Measurements from ENCODE around the gene ADD2. TPM values are rescaled to one million over a fixed set of nuclear protein-coding genes. Genes with fewer than 3 reads are reported as not detected.

ADD2 gene
- total and polyA plus RNA-seq, 2 experiments from 2014 or later = 4.7 to 40.0 TPM

DNA sequence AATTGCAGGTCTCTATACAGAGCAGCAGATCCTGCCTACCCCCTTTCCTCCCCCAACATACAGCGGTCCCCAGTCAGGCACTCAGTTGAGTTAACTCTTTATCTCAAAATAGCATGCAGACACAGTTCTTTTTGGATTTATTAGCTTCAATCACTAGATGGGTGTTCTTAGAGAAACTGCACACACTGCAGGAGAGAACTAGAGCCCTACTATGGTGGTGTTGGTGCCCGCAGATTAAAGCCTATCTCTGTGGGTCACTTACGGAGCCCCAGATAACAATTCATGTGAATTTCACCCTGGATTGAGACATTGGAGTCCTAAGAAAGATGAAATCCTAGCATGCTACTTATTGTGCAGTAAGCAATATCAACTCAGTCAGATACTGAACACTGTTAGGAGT lies 11.9 kb downstream of the ADD2 start:
- H3K4me3 ChIP-seq = no peak overlapping the region
- no peaks in the 10 kb centered on the region for H3K27me3 ChIP-seq
- no peaks in the 10 kb centered on the region for H3K9me3 ChIP-seq (ENCODE audit: low read depth)
- H3K4me1 ChIP-seq (ENCODE audit: low read depth) = peaks cover 15% of the 10 kb centered on the region
- H3K36me3 ChIP-seq = no peaks in the 10 kb centered on the region
- no peak for DNase-seq (ENCODE audit: low read depth in 1 of 2, low spot score in 1 of 2)
- no peak overlapping the region for H3K27ac ChIP-seq
- TF ChIP-seq, protein P1, sequence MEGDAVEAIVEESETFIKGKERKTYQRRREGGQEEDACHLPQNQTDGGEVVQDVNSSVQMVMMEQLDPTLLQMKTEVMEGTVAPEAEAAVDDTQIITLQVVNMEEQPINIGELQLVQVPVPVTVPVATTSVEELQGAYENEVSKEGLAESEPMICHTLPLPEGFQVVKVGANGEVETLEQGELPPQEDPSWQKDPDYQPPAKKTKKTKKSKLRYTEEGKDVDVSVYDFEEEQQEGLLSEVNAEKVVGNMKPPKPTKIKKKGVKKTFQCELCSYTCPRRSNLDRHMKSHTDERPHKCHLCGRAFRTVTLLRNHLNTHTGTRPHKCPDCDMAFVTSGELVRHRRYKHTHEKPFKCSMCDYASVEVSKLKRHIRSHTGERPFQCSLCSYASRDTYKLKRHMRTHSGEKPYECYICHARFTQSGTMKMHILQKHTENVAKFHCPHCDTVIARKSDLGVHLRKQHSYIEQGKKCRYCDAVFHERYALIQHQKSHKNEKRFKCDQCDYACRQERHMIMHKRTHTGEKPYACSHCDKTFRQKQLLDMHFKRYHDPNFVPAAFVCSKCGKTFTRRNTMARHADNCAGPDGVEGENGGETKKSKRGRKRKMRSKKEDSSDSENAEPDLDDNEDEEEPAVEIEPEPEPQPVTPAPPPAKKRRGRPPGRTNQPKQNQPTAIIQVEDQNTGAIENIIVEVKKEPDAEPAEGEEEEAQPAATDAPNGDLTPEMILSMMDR (IDR thresholded peaks at IDR 0.05; ENCODE audit: low read depth, low read length) = no peak

DNA sequence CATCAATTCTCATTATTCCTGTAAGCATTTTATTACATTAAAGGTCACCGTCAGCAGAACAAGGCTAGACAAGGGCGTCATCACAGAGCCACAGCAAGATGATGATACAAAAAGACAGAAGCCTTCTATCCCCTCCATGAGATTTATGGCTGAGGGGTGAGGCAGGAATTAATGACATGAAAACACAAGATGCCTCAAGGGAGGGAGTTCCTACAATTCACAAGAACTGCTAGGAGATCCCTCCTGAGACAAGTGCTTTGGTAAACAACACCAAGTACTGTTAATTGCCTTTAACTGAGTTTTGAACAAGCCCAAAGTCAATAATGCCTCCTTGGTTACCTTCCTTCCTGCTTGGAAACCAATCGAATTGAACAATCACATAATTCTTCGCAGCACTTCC lies 14.1 kb downstream of the ADD2 start:
- Histone ChIP-seq H3K4me3 (no peak overlapping the region), H3K27me3 (no peaks in the 10 kb centered on the region), H3K4me1 (ENCODE audit: low read depth) (peaks cover 15% of the 10 kb centered on the region), H3K27ac (no peak overlapping the region), H3K36me3 (no peaks in the 10 kb centered on the region), H3K9me3 (ENCODE audit: low read depth) (no peaks in the 10 kb centered on the region)
- TF ChIP-seq, protein P1 (IDR thresholded peaks at IDR 0.05; ENCODE audit: low read depth, low read length) = no peak
- no peak for DNase-seq (ENCODE audit: low read depth in 1 of 2, low spot score in 1 of 2)

DNA sequence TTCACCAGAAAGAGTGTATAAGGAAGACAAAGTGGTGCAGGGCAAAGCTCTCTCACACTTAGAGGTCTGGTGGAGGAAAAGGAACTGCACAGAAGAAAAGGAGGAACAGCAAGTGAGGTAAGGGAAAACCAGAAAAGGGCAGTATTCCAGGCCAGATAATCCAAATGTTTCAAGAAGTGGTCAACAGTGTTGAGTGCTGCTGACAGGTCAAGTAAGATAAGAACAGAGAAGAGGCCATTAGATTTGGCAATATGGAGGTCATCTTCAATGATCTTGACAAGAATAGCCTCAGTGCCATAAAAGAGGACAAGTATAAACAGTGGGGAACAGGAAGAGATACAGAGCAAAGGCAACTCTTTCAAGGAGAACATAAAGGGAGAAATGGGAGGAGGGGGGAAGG lies 15.0 kb downstream of the ADD2 start:
- peaks cover 19% of the 10 kb centered on the region for H3K4me1 ChIP-seq (ENCODE audit: low read depth)

DNA sequence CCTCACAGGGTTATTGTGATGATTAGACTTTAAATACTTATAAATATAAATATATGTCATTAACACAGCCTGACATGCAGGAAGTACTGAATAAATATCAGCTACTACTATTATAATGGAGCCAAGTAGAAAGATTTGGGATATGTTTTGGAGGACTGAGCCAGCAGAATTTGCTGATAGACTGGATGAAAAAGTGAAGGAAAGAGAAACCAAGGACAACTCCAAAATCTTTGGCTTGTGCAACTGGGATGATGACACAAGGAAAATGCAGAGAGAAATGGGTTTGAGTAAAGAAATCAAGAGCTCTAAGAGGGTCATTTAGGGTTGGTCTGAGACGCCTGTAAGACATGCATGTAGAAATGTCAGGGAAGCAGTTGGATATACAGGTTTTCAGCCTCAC lies 15.6 kb downstream of the ADD2 start:
- Histone ChIP-seq H3K9me3 (ENCODE audit: low read depth) (no peaks in the 10 kb centered on the region), H3K4me1 (ENCODE audit: low read depth) (peaks cover 22% of the 10 kb centered on the region), H3K27me3 (no peaks in the 10 kb centered on the region), H3K4me3 (no peak overlapping the region), H3K27ac (no peak overlapping the region), H3K36me3 (no peaks in the 10 kb centered on the region)
- no peak for DNase-seq (ENCODE audit: low read depth in 1 of 2, low spot score in 1 of 2)
- TF ChIP-seq, protein P1 (IDR thresholded peaks at IDR 0.05; ENCODE audit: low read depth, low read length) = no peak

More for the DNA sequence above, 15.0 kb downstream of the ADD2 start:
- Histone ChIP-seq H3K9me3 (ENCODE audit: low read depth) (no peaks in the 10 kb centered on the region), H3K27ac (no peak overlapping the region), H3K36me3 (no peaks in the 10 kb centered on the region), H3K27me3 (no peaks in the 10 kb centered on the region), H3K4me3 (no peak overlapping the region)
- DNase-seq (ENCODE audit: low read depth in 1 of 2, low spot score in 1 of 2) = no peak
- TF ChIP-seq, protein P1 (IDR thresholded peaks at IDR 0.05; ENCODE audit: low read depth, low read length) = no peak

DNA sequence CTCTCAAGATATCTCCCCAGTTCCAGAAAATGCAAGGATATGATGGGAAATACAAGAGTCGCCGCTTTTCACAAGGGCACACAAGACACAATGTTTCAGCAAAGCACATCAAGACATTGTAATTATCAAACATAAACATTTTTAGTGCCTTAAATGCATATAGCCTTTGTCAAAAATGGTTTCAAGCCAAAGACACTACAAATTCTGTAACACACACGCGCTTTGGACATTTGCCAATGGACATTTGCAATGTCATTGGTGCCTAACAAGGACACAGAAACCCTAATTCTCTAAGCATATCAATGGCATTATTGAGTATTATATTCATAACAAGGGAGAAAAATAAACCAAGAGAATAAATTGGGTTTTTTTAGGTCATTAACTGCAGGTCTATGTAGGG lies 16.1 kb downstream of the ADD2 start:
- Histone ChIP-seq H3K27me3 (no peaks in the 10 kb centered on the region), H3K36me3 (no peaks in the 10 kb centered on the region), H3K4me1 (ENCODE audit: low read depth) (peaks cover 22% of the 10 kb centered on the region), H3K27ac (no peak overlapping the region), H3K4me3 (no peak overlapping the region), H3K9me3 (ENCODE audit: low read depth) (no peaks in the 10 kb centered on the region)
- TF ChIP-seq, protein P1 (IDR thresholded peaks at IDR 0.05; ENCODE audit: low read depth, low read length) = no peak
- DNase-seq (ENCODE audit: low read depth in 1 of 2, low spot score in 1 of 2) = no peak

DNA sequence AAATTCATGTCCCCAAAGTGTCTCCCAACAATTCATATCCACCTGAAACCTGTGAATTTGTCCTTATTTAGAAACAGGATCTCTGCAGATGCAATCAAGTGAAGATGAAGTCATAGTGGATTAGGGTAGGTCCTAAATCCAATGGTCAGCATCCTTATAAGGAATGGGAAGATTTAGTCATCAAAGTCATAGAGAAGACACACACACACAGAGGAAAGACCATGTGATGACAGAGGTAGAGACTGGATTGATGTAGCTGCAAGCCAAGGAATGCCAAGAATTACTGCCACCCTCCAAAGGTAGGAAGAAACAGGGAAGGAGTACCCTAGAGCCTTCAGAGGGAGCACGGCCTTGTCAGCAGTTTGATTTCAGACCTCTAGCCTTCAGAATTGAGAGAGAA lies 17.7 kb downstream of the ADD2 start:
- Histone ChIP-seq H3K9me3 (ENCODE audit: low read depth) (no peaks in the 10 kb centered on the region), H3K4me3 (no peak overlapping the region), H3K27me3 (no peaks in the 10 kb centered on the region), H3K4me1 (ENCODE audit: low read depth) (peaks cover 22% of the 10 kb centered on the region), H3K27ac (no peak overlapping the region), H3K36me3 (no peaks in the 10 kb centered on the region)
- no peak for DNase-seq (ENCODE audit: low read depth in 1 of 2, low spot score in 1 of 2)
- TF ChIP-seq, protein P1 (IDR thresholded peaks at IDR 0.05; ENCODE audit: low read depth, low read length) = no peak

Data from cardiac muscle cell (in vitro differentiated cells and primary cell).